GM19238 (cell line): ENCODE data around the gene CYTH3.
"Not testable (repeated sequence)": the region's sequence is repeated elsewhere in the genome, so short reads cannot be mapped to it uniquely, and the experiment has no call there.

Experiments used
- DNase-seq: peaks from one replicate; pipeline ENCODE4 v3.0.0; 2011; ENCODE audit warnings: low spot score; ENCODE audit not compliant: insufficient read length

The CYTH3 gene, protein sequence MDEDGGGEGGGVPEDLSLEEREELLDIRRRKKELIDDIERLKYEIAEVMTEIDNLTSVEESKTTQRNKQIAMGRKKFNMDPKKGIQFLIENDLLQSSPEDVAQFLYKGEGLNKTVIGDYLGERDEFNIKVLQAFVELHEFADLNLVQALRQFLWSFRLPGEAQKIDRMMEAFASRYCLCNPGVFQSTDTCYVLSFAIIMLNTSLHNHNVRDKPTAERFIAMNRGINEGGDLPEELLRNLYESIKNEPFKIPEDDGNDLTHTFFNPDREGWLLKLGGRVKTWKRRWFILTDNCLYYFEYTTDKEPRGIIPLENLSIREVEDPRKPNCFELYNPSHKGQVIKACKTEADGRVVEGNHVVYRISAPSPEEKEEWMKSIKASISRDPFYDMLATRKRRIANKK

DNA sequence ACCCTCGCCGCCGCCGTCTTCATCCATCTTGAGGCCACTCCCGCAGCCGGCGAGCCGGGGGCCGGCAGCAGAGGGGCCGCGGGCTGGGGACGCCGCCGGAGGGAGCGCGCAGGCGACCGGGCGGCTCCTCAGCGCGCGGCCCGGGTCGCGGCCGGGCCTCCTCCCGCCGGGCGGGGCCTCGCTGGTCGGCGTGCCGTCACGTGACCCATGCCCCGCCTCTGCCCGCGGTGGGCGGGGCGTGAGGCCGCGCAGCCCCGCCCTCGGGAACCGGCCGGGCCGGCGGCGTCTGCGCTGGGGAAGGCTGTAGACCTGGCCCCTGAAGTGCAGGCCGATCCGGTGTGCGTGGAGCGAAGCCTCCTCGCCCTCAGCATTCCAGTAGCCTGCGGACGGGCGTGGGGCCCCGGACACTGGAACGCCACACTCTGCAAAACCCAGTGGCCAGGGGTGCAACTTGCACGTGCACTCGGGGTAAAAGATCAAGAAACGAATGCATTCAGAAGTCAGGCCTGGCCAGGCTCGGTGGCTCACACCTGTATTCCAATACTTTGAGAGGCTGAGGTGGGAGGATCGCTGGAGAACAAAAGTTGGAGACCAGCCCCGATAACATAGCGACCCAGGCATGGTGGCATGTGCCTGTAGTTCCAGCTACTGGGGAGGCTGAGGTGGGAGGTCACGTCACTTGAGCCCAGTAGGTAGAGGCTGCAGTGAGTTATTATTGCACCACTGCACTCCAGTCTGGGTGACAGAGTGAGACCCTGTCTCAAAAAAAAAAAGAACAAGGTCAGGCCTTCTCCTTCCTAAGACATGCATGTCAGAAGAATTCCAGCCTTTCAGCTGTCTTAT lies at the start of gene CYTH3:
CYTH3 (minus strand) TSS at position 144 of the 843 bp plus-strand sequence; CDS start at position 27, 117 bp downstream.
- peak; percentile 96 for DNase-seq

DNA sequence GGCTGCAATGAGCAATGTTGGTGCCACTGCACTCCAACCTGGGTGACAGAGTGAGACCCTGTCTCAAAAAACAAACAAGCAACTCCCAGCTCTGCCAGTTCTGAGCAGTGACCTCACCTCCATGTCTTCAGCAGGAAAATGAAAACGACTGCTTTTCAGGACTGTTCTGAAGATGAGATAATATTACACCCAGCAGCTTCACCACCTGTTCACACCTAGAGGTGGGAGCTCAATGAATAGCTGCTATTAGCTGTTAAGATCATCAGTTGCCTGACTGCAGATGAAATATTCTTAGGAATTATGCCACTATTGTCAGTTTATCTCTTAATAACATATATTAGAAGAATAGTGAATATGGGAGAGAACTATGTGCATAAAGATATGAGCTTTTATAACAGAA lies 48.4 kb upstream of the CYTH3 start:
- no peak for DNase-seq

DNA sequence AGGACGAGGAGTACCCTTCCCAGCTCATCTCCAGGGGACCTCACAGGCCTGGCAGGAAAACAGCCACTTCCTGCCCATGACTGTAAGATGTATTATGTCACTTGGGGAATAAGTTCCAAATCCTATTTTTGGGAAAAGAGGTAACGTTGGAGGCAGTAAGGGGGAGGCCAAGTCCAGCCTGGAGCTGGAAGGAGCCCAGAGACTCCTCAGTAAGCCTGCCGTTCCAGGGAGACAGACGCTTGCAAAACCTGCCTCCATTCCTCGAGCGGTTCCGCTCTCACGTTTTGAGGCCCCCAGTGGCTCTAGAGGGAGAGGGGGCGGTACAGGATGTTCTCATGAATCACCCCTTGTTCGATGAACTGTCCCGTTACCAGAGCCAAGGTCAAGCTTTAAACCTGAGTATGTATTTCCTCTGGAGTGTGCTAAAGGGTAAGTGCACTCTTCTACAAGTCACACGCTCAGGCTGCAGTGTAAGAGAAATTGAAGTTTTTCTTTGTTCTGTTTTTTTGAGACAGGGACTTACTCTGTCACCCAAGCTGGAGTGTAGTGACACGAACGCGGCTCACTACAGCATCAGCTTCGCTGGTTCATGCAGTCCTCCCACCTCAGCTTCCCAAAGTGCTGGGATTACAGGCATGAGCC lies 45.5 kb upstream of the CYTH3 start:
- peak; percentile 12 for DNase-seq

DNA sequence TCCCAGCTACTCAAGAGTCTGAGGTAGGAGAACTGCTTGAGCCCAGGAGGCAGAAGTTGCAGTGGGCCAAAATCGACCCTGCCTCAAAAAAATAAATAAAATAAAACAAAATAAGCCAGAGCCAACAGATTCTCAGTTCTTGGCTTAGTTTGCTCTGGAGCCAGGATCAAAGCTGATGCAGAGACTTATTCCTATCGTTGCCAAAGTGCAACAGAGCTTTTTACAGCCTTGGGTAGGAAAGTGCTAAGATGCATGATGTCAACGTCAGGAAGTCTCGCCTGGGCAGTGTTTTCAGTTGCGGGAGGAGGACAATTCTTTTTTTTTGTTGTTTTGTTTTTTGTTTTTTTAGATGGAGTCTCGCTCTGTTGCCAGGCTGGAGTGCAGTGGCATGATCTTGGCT lies 43.8 kb upstream of the CYTH3 start:
- no peak for DNase-seq

DNA sequence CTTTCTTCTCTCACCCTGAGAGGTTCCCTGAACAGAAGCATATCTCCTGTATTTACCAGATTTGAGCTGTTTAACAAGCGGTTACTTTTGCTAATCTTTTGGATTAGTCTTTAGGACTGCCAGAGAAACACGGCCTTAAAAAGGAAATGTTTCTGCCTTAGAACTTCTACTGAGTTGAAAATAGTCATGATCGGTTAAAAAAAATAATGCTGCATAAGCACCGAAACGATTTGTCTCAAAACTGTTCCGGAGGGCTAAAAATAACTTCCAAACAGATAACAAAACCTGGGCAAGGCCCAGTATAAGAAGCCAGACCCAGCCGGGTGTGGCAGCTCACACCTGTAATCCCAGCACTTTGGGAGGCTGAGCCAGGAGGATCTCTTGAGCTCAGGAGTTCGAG lies 43.3 kb upstream of the CYTH3 start:
- no peak for DNase-seq

DNA sequence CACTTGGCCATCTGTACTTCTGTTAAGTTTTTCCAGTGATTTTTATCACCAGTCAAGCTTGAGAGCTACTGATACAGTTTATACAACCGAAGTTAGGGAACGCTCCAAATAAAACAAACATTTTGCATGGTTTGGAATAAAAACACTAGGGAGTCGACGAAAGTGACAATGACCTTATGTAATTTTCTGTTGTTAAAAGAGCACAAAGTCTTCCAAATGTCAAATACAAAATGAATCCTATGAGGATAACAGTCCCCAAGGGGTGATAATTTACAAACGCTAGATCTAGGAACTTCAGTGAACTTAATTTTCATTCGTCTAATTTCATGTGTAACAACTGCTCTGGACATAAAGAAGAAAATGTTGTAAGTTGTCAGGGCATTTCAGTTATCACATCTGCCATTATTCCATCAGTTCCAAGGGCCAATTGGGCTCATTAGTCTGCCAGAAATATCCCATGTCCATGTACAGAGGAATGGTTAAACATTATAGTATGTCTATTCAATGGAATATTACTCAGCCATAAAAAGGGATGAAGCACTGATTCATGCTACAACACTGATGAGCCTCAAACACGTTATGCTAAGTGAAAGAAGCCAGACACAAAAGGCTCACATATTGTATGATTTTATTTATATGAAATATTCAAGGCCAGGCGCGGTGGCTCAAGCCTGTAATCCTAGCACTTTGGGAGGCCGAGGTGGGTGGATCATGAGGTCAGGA lies 38.0 kb upstream of the CYTH3 start:
- no peak for DNase-seq

DNA sequence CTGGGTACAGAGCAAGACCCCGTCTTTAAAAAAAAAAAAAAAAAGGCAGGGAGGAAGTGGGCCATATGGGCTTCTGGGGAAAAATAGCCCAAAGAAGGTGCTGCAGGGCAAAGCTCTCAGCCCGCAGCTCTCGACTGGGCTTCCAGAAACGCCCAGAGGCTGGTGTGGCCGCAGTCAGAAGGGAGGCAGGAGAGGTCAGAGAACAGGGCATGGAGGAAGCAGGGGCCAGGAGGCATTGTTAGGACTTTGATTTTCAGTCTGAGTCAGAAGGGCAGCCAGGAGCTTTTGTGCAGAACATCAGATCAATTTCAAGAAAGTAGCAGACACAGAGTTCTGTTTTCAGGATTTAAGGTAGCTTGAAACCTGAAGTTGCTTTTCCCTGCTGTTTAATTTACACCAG lies 35.3 kb upstream of the CYTH3 start:
- DNase-seq = no peak

DNA sequence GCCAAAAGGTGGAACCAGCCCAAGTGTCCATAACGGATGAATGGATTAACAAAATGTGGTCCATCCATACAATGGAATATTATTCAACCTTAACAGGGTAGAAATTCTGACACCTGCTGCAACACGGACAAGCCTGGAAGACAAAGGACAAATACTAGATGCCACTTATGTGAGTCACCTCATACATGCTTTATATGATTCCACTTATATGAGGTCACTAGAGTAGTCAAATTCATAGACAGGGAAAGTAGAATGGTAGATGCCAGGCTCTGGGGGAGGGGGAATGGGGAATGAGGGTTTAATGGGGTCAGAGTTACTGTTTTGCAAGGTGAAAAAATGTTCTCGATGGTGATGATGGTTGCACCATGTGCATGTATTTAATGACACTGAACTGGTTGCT lies 34.0 kb upstream of the CYTH3 start:
- no peak for DNase-seq

DNA sequence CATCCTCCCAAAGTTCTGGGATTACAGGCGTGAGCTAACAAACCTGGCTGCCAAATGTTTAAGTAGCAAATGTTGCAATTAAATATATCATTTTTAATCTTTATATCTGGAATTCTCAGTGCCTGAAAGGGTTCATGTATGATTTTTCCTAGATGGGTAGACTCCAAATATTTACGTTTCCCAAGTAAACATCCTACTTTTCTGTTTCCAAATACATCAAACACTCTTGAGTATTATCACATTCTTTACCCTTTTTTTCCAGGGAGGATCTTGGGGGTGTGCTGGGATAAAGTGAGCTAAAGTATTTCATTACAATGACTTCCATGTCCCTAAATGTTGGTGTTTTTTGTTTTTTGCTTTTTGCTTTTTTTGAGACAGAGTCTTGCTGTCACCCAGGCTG lies 32.9 kb upstream of the CYTH3 start:
- DNase-seq = no peak

DNA sequence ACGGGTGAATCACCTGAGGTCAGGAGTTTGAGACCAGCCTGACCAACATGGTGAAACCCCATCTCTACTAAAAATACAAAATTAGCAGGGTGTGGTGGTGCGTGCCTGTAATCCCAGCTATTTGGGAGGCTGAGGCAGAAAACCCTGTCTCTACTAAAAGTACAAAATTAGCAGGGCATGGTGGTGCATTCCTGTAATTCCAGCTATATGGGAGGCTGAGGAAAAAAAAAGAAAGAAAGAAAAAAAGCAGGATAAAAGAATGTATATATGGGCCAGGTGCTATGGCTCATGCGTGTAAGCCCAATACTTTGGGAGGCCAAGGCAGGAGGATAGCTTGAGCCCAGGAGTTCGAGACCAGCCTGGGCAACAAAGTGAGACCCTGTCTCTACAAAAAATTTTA lies 29.0 kb upstream of the CYTH3 start:
- DNase-seq = not testable (repeated sequence)

DNA sequence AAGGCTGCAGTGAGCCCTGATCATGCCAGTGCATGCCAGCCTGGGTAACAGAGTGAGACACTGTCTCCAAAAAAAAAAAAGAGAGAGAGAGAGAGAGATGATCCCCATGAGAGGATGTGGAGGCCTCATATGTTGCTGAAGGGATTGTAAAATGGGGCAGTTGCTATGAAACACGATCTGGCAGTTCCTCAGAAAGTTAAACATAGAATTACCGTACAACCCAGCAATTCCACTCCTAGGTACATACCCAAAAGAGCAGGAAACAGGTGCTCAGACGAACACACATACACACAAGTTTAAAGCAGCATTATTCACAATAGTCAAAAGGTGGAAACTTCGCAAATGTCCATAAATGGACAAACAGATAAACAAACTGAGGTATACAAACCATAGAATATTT lies 27.4 kb upstream of the CYTH3 start:
- DNase-seq = no peak

DNA sequence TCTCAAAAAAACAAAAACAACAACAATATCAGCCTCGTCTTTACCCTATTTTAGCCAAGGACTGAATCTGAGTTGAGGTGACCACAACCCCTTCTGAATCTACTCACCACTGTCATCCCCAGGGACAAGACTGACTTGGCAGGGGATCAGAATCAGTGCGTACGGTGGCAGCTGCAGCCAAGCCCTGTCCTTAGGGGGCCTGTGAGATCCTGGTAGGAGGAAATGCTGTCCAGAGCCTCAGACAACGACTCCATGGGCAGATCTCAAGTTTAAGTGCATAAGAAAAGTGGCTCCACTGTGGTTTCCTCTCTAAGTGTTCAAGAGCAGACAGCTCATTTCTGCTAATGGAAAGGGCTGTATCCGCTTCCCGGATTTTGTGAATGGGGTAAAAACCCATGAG lies 22.4 kb upstream of the CYTH3 start:
- DNase-seq = no peak

DNA sequence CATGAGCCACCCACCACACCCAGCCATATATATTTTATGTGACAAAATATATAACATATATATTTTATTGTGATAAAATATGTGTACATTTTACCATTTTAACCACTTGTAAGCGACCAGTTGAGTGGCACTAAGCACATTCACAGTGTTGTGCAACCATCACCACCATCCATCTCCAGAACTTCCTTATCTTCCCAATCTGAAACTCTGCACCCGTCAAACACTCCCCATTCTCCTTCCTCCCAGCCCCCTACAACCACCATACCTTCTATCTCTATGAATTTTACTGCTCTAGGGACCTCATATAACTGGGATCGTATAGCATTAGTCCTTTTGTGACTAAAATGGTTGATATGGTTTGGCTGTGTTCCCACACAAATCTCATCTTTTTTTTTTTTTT lies 20.8 kb upstream of the CYTH3 start:
- DNase-seq = no peak

DNA sequence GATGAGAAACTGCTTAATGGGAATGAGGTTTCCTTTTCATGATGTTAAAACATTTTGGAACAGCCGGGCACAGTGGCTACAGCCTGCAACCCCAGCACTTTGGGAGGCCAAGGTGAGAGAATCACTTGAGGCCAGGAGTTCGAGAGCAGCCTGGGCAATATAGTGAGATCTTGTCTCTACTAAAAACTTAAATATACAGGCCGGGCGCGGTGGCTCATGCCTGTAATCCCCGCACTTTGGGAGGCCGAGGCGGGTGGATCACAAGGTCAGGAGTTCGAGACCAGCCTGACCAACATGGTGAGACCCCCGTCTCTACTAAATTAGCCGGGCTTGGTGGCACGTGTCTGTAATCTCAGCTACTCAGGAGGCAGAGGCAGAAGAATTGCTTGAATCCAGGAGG lies 19.5 kb upstream of the CYTH3 start:
- not testable (repeated sequence) for DNase-seq

DNA sequence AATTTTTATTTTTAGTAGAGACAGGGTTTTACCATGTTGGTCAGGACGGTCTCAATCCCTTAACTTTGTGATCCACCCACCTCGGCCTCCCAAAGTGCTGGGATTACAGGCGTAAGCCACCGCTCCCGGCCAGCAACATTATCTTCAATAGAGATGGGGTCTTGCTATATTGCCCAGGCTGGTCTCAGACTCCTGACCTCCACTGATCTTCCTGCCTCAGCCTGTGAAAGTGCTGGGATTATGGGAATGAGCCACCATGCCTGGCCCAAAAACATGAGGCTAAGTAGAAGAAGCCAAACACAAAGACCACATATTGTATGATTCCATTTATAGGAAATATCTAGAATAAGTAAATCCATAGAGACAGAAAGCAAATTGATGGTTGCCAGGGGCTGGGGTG lies 19.1 kb upstream of the CYTH3 start:
- DNase-seq = no peak

DNA sequence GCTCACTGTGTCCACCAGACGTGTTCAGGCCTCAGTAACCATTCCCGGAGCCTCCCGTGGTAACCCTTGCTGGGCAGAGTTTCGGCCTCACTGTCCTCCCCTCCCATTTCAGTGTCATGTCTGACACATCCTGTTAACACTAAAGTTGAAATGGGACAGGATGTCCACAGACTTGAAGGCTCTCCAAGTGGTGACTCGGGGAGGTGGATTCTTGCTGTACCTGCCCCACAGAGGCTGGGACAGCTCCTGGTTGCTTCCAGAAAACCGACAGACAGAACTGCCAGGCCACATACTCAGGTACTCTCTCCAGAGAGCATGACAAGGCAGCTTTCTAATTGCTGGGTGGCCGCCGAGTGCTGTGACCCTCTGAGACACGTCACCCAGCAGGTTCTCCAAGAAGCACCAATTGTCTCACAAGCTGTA lies 17.9 kb upstream of the CYTH3 start:
- DNase-seq = no peak

DNA sequence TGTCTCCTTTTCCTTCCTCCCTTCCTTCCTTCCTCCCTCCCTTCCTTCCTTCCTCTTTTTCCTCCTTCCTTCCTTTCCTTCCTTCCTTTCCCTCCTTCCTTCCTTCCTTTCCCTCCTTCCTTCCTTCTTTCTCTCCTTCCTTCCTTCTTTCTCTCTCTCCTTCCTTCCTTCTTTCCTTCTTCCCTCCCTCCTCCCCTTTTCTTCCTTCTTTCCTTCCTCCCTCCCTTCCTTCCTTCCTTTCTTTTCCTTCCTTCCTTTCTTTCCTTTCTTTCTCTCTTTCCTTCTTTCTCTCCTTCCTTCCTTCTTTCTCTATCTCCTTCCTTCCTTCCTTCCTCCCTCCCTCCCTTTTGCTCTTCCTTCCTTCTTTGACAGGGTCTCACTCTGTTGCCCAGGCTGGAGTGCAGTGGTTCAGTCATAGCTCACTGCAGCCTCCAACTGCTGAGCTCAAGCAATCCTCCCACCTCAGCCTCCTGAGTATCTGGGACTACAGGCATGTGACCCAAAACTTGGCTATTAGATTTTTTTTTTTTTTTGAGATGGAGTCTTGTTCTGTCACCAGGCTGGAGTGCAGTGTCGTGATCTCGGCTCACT lies 15.9 kb upstream of the CYTH3 start:
- DNase-seq = no peak

DNA sequence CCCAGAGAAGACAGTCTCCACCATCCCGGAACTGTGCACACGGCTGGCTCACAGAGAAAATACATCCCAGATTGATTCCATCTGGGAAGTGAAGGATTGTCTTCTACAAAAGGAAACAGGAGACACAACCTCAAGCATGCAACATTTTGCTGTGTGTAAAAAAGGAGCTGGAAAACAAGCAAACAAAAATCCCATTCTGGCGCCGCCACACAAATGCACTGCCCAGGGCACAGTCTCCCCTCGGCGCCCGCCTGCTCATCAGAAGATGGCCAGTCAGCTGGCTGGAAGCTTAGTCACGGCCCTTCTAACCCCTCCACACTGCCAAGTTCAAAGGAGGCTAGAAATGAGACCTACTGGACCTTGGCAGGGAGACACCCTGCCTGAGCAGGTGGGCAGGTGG lies 14.1 kb upstream of the CYTH3 start:
- no peak for DNase-seq

DNA sequence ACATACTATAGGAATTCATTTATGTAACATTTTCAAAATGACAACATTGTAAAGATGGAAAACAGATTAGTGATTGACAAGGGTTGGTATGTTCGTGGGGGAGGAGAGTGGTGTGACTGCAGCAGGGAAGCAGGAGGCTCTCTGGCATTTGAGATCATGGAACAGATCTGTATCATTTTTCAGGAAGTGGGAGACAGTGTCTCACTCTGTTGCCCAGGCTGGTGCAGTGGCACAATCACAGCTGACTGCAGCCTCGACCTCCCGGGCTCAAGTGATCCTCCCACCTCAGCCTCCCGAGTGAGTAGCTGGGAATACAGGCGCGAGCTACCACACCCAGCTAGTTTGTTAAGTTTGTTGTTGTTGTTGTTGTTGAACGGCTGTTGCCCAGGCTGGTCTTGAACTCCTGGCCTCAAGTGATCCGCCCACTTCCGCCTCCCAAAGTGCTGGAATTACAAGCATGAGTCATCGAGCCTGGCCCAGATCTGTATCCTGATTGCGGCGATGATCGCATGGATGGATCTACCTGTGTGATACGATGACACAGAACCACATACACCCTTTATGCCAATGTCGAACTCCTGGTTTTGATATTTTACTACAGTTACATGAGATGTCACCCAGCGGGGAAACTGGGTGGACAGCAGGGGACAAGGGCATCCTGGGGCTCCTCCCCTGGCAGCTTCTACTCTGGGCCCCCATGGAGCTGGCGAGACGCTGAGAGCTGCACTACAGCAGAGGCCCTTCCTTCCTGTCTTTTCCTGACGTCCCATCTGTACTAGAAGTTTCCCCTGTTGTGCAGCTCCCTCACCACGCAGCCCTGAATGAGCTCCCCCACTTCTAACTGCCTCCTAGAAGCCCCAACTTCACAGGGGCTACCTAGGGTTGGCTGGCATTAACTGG lies 12.3 kb upstream of the CYTH3 start:
- no peak for DNase-seq

DNA sequence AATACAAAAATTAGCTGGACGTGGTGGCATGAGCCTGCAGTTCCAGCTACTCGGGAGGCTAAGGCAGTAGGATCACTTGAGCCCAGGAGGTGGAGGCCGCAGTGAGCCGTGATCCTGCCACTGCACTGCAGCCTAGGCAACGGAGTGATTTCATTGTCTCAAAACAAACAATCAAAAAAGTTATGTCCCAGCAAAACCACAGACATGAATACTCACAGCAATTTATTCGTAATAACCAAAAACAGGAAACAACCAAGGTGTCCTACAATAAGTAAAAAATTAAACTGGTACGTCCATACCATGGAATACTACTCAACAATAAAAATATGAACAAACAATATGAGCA lies 11.6 kb upstream of the CYTH3 start:
- DNase-seq = no peak
